GM10248 (cell line): ENCODE measurements around the gene UBE2J1.

Experiments used
- CTCF ChIA-PET: fragments of 300-600 bp; sonication (Branson Sonifier 250); formaldehyde crosslinking; extraction: SDS; loops from one replicate; lab custom pipeline; 2021; ENCODE audit warnings: antibody characterized with exemption; lab: Yijun Ruan, JAX
- POLR2A ChIA-PET: fragments of 350-650 bp; sonication (Branson Sonifier 250); formaldehyde crosslinking; extraction: SDS; loops from one replicate; lab custom pipeline; 2020; ENCODE audit warnings: antibody characterized with exemption; lab: Yijun Ruan, JAX
- DNase-seq: peaks from one replicate; pipeline ENCODE4 v3.0.0; 2012; ENCODE audit errors: extremely low spot score
- CTCF ChIP-seq: IDR thresholded peaks from 2 replicates; pipeline ENCODE4 v1.5.1; 2012; ENCODE audit warnings: mild to moderate bottlenecking, low read depth; ENCODE audit errors: extremely low read depth, missing control alignments, control extremely low read depth

Gene UBE2J1

DNA sequence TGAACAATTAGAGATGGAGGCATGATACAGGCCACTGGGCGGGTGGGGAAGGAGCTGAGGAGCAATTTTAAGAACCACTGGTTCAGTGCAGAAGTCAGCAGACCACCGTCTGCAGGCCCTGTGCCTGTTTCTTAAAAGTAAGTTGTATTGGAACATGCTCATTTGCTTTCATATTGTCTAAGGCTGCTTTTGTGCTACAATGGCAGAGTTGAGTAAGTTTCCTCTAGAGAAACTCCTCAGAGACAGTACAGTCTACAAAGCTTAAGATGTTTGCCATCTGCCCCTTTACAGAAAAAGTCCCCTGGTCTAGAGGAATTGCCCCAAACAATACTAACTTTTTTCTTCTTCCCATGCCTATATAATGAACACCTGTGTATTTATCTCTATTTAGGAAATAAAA is 28.5 kb upstream of the UBE2J1 start:
- no peak for TF ChIP-seq CTCF
- ChIA-PET CTCF (interaction anchor here (1.5 to 3.6 kb wide), 3 partner anchors 9 to 27 kb away, joined by 3 to 24 read pairs (median 12); no protein-coding TSS in a partner anchor), POLR2A (no interaction called here)
- DNase-seq = no peak

- ChIA-PET POLR2A (no interaction called here), CTCF (interaction anchor here (0.8 to 3.6 kb wide), 2 partner anchors 13 to 36 kb away, joined by 3 to 24 read pairs; no protein-coding TSS in a partner anchor)
- no peak for TF ChIP-seq CTCF
- no peak for DNase-seq
These were observed 26.8 kb upstream of the UBE2J1 start for GRCh38 chr6:89379281-89379680.

DNA sequence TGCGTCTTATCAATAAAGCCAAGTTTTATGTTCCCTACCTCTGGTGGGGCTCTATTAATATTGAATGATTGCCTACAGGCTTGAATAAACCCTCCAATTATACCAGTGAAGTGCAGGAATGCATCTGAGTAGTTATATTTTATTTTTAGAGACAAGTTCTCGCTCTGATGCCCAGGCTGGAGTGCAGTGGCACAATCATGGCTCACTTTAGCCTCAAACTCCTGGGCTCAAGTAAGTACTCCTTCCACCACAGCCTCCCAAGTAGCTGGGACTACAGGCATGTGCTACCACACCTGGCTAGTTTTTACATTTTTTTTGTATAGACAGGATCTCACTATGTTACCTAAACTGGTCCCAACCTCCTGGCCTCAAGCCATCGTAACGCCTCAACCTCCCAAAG is 26.1 kb upstream of the UBE2J1 start:
- TF ChIP-seq CTCF = no peak
- ChIA-PET CTCF (interaction anchor here (0.8 to 3.6 kb wide), 4 partner anchors 12 to 232 kb away, joined by 3 to 24 read pairs (median 4); no protein-coding TSS in a partner anchor), POLR2A (no interaction called here)
- DNase-seq = no peak

- CTCF ChIA-PET = interaction anchor here (0.9 to 2.1 kb wide), 12 partner anchors 8 to 393 kb away, joined by 3 to 10 read pairs (median 4); partner anchors contain the start of gene ANKRD6
- DNase-seq = peak; percentile 49
- TF ChIP-seq CTCF = peak; percentile 47
- POLR2A ChIA-PET = no interaction called here
These were observed 23.1 kb upstream of the UBE2J1 start for GRCh38 chr6:89375427-89376267.

DNA sequence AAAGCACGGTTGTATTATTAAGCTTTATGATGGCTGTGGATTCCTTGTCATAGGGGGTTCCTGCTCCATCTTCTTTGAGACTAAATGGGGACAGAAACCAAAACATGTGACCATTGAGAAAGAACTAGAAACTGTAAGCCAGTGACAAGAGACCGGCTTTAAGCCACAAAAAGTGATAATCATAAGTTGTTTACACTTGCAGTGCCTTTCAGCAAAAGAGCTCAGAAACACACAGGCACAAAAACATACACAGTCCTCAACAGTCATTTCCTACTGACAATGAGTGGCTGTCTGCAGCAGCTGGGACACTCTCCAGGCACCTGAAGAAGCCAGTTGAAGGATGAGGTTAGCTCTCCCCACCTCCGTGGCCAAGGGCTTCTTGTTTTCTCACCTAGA is 20.0 kb upstream of the UBE2J1 start:
- POLR2A ChIA-PET = interaction anchor here (0.5 kb wide), 1 partner anchor 20 kb away, joined by 3 read pairs; the partner anchor contains the start of gene UBE2J1
- TF ChIP-seq CTCF = no peak
- DNase-seq = peak; percentile 32
- CTCF ChIA-PET = interaction anchor here (0.7 to 3.5 kb wide), 60 partner anchors 8 to 466 kb away, joined by 3 to 50 read pairs (median 6); partner anchors contain the start of genes LYRM2, RNGTT, RRAGD and UBE2J1

DNA sequence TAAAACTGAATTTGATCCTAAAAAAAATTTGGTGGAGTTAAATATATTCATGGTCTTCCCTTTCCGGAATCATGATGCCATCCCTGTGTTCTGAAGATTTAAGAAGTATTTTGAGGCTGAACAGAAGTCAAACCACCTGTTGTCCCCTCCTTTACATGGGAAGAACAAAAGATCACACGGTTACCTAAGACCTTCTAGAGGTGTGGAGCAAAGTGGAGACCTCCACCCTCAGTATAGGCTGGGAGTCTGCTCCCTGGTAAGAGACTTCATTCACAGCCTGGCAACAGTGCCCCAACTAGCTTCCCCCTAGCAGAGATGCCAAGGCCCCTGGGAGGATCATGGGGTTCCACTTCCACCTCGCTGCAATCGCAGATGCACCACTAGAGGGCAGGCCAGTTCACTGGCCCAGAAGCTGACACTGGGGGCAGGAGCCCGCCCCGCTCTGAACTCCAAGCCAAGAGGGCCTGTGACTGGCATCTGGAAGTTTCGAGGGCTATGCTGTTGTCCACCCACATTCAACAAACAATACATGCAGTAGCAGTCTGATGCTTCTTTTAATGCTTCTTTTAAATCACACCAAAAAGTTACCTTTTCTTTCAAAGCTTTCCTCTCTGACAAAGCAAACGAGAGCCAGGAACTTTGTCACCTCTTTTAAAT is 19.5 kb upstream of the UBE2J1 start:
- POLR2A ChIA-PET = interaction anchor here (0.5 kb wide), 1 partner anchor 19 kb away, joined by 3 read pairs; the partner anchor contains the start of gene UBE2J1
- peak; percentile 98 for TF ChIP-seq CTCF
- CTCF ChIA-PET = interaction anchor here (0.5 to 3.5 kb wide), 69 partner anchors 9 to 465 kb away, joined by 3 to 50 read pairs (median 5); partner anchors contain the start of genes LYRM2, RNGTT, RRAGD and UBE2J1
- DNase-seq = peak; percentile 75
